Hepatocyte (in vitro differentiated cells): ENCODE data around the gene PARK7.

Experiments used
- CTCF ChIP-seq: fragments of 200-600 bp; sonication (generic); IDR thresholded peaks from 2 replicates; pipeline ENCODE4 v1.5.1; 2016; ENCODE audit warnings: antibody characterized with exemption, mild to moderate bottlenecking; ENCODE audit not compliant: poor library complexity
- EZH2 ChIP-seq: fragments of 200-600 bp; sonication (generic); IDR thresholded peaks from 2 replicates; pipeline ENCODE4 v1.6.1; 2016; ENCODE audit warnings: antibody characterized with exemption, mild to moderate bottlenecking, borderline replicate concordance
- EZH2phosphoT487 ChIP-seq: fragments of 200-600 bp; sonication (generic); IDR thresholded peaks from one replicate; pipeline ENCODE4 v1.6.1; 2018; ENCODE audit warnings: antibody characterized with exemption, mild to moderate bottlenecking, low read depth, moderate library complexity; ENCODE audit not compliant: unreplicated experiment, severe bottlenecking

GRCh38 chr1:8033322-8033721 is 71.8 kb downstream of the PARK7 start:
- TF ChIP-seq CTCF: no peak
- no peak for TF ChIP-seq EZH2
- no peak for TF ChIP-seq EZH2phosphoT487
